Endothelial cell of umbilical vein (primary cell): ENCODE results near the gene ARHGEF40. TPM values are rescaled to one million over a fixed set of nuclear protein-coding genes. Genes with fewer than 3 reads are reported as not detected.

Experiments used
- BruUV-seq: library from RNA; stranded (reverse); fragments of 400-500 nt; replicated peaks from 2 replicates; lab custom pipeline; 2021; lab: Mats Ljungman, UMichigan
- CTCF ChIA-PET: fragments of 300-600, 350-600 bp; sonication (Branson Sonifier 250); formaldehyde crosslinking; loops from one replicate; lab custom pipeline; 2021; ENCODE audit warnings: antibody characterized with exemption, inconsistent platforms; lab: Charles Lee
- POLR2A ChIA-PET: fragments of 300-600, 350-600 bp; sonication (Branson Sonifier 250); formaldehyde crosslinking; loops from one replicate; lab custom pipeline; 2021; ENCODE audit warnings: antibody characterized with exemption, inconsistent platforms; lab: Charles Lee
- DNase-seq: peaks from one replicate; pipeline ENCODE4 v3.0.0-alpha.2; 2011; ENCODE audit warnings: low read depth, low spot score
- FAIRE-seq: peaks from 2 replicates; lab custom pipeline; 2011; peaks lifted over from hg19 to GRCh38; lab: Jason Lieb, UNC
- H2AFZ ChIP-seq: 2 replicates; pipeline ENCODE4 v1.6.0; 2012; ENCODE audit warnings: low read depth, low read length, control low read depth, inconsistent platforms
- H3K27ac ChIP-seq: 2 replicates; pipeline ENCODE4 v1.5.1; 2011; ENCODE audit warnings: low read depth, mild to moderate bottlenecking, control low read depth, low read length, moderate library complexity; ENCODE audit not compliant: insufficient read depth
- H3K27me3 ChIP-seq, 2 experiments: 2 replicates each; pipeline versions ENCODE4 v1.6.0 to v1.6.1; 2011; ENCODE audit warnings: low read length in 2 of 2, mixed read lengths in 1 of 2; ENCODE audit not compliant: control insufficient read depth in 2 of 2, insufficient read depth in 2 of 2
- H3K36me3 ChIP-seq, 2 experiments: 2 replicates in 1 of 2; 3 replicates in 1 of 2; pipeline ENCODE4 v1.5.1; 2011; ENCODE audit warnings: low read length in 2 of 2, mild to moderate bottlenecking in 1 of 2, moderate library complexity in 1 of 2; ENCODE audit not compliant: control insufficient read depth in 2 of 2, insufficient read depth in 2 of 2; ENCODE audit errors: extremely low read depth in 1 of 2
- H3K4me1 ChIP-seq: 3 replicates; pipeline ENCODE4 v1.5.1; 2011; ENCODE audit warnings: mild to moderate bottlenecking, low read length; ENCODE audit not compliant: control insufficient read depth, insufficient read depth; ENCODE audit errors: extremely low read depth
- H3K4me2 ChIP-seq: 2 replicates; pipeline ENCODE4 v1.6.1; 2011; ENCODE audit warnings: low read length, control low read depth, mixed read lengths; ENCODE audit not compliant: insufficient read depth
- H3K4me3 ChIP-seq, 3 experiments: fragments of 200-600 bp in 1 of 3; sonication (generic), shearing (Covaris generic) in 1 of 3; replicated peaks in 1 of 3; 2 replicates each; pipeline ENCODE4 v1.5.1; 2011 to 2016; ENCODE audit warnings: control low read depth in 3 of 3, low read length in 3 of 3, mild to moderate bottlenecking in 2 of 3, inconsistent platforms in 1 of 3, low read depth in 1 of 3, moderate library complexity in 1 of 3; ENCODE audit not compliant: insufficient read depth in 1 of 3
- H3K79me2 ChIP-seq: 2 replicates; pipeline ENCODE4 v1.6.0; 2012; ENCODE audit warnings: low read length, inconsistent platforms; ENCODE audit not compliant: control insufficient read depth, insufficient read depth
- H3K9ac ChIP-seq: replicated peaks from 2 replicates; pipeline ENCODE3; 2011; ENCODE audit warnings: low read length, control low read depth; ENCODE audit not compliant: insufficient read depth; ENCODE audit errors: extremely low read depth
- H3K9me1 ChIP-seq: replicated peaks from 3 replicates; pipeline ENCODE4 v1.6.0; 2011; ENCODE audit warnings: mild to moderate bottlenecking, low read length; ENCODE audit not compliant: control insufficient read depth, insufficient read depth; ENCODE audit errors: extremely low read depth
- H3K9me3 ChIP-seq: replicated peaks from 2 replicates; pipeline ENCODE4 v1.5.1; 2012; ENCODE audit warnings: low read length, inconsistent platforms; ENCODE audit not compliant: control insufficient read depth, insufficient read depth
- H4K20me1 ChIP-seq: replicated peaks from 2 replicates; pipeline ENCODE3; 2011; ENCODE audit warnings: mild to moderate bottlenecking, low read length; ENCODE audit not compliant: control insufficient read depth, insufficient read depth; ENCODE audit errors: extremely low read depth
- EZH2 ChIP-seq: IDR thresholded peaks from 2 replicates; pipeline ENCODE4 v1.6.1; 2012; ENCODE audit warnings: borderline replicate concordance, low read depth, mild to moderate bottlenecking, moderate library complexity, low read length, inconsistent platforms; ENCODE audit not compliant: severe bottlenecking
- FOS ChIP-seq: IDR thresholded peaks from 2 replicates; pipeline ENCODE4 v1.6.1; 2011; ENCODE audit warnings: mild to moderate bottlenecking, low read length, moderate library complexity, borderline replicate concordance; ENCODE audit not compliant: insufficient read depth
- GATA2 ChIP-seq: IDR thresholded peaks from 2 replicates; pipeline ENCODE4 v1.7.0; 2011; ENCODE audit warnings: low read depth, mild to moderate bottlenecking, moderate library complexity, mixed read lengths, low read length; ENCODE audit not compliant: insufficient read length, insufficient read depth
- JUN ChIP-seq: IDR thresholded peaks from 2 replicates; pipeline ENCODE4 v1.6.1; 2011; ENCODE audit warnings: borderline replicate concordance, low read depth; ENCODE audit not compliant: insufficient read length, insufficient read depth
- MYC ChIP-seq: IDR thresholded peaks from one replicate; pipeline ENCODE4 v1.6.1; 2011; ENCODE audit warnings: mild to moderate bottlenecking, low read depth, low read length
- POLR2A ChIP-seq: IDR thresholded peaks from 2 replicates; pipeline ENCODE4 v1.6.1; 2012; ENCODE audit warnings: low read depth, mild to moderate bottlenecking, control low read depth, low read length
- POLR2AphosphoS5 ChIP-seq: IDR thresholded peaks from 2 replicates; pipeline ENCODE4 v1.6.1; 2012; ENCODE audit warnings: low read depth, mild to moderate bottlenecking, control low read depth, low read length, moderate library complexity; ENCODE audit not compliant: insufficient read depth
- dilution Hi-C: fragments of 300-500 bp; cut with MboI; formaldehyde crosslinking; loops from one replicate; pipeline ENCODE4 v1.15.0; 2019; ENCODE audit warnings: low sequenced_read_pairs; ENCODE audit not compliant: extremely low pct_ligation_motif_present
- intact Hi-C: fragments of 100-400 bp; cut with micrococcal nuclease; formaldehyde crosslinking; loops from one replicate; pipeline ENCODE4 v1.10.0; 2022
- polyA plus RNA-seq, 4 experiments: library from polyadenylated mRNA; depleted of rRNA in 3 of 4; stranded (reverse) in 3 of 4; unstranded in 1 of 4; fragments of >200 nt; gene quantifications; 2 replicates each; pipeline versions ENCODE4 v1.2.1 to v1.2.3, GENCODE V29; 2011 to 2012; ENCODE audit warnings: missing spikeins in 1 of 4
- total RNA-seq: library from RNA; stranded (reverse); gene quantifications from 2 replicates; pipeline ENCODE4 v1.2.3, GENCODE V29; 2021
- TF ChIP-seq, protein P1 (sequence below), 2 donors: IDR thresholded peaks; 1 replicate in 1 of 2; 2 replicates in 1 of 2; pipeline ENCODE4 v1.5.1; 2011; ENCODE audit warnings: low read length in 2 of 2, mild to moderate bottlenecking in 2 of 2, moderate library complexity in 2 of 2, control low read depth in 1 of 2, inconsistent platforms in 1 of 2, low read depth in 1 of 2; ENCODE audit not compliant: insufficient read depth in 1 of 2; ENCODE audit errors: extremely low read depth in 1 of 2
- TF ChIP-seq, protein P2 (sequence below): IDR thresholded peaks from 2 replicates; pipeline ENCODE4 v1.6.1; 2011; ENCODE audit not compliant: insufficient read depth, insufficient read length

The ARHGEF40 gene
- total and polyA plus RNA-seq, 2 donors (not counting 3 experiments of a cell fraction or from before 2014, with no cell fraction given): 2.6 to 19.9 TPM

DNA sequence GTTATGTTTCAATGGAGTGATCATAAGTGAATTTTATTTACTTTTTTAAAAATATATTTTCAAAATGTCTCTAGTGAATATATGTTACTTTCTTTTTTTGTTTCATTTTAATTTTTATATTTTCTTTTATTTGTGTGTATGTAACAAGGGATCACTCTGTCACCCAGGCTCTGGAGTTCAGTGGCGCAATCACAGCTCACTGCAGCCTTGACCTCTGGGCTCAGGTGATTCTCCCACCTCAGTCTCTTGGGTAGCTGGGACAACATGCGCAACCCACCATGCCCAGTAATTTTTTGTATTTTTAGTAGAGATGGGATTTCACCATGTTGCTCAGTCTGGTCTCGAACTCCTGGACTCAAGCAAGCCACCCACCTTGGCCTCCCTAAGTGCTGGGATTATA lies 48.8 kb downstream of the ARHGEF40 start:
- dilution Hi-C loops: no loop called here
- FAIRE-seq (no peak), DNase-seq (no peak)
- Histone ChIP-seq H3K4me3 (no peak overlapping the region), H3K9me1 (no peaks in the 10 kb centered on the region), H3K9me3 (no peaks in the 10 kb centered on the region), H3K36me3 (no peaks in the 10 kb centered on the region), H3K27ac (no peak overlapping the region), H3K4me2 (no peak overlapping the region), H4K20me1 (no peaks in the 10 kb centered on the region), H3K27me3 (peaks cover 3 to 17% of the 10 kb centered on the region in 2 experiments), H3K79me2 (no peaks in the 10 kb centered on the region), H3K4me1 (no peaks in the 10 kb centered on the region), H2AFZ (no peak overlapping the region), H3K9ac (no peak overlapping the region)
- intact Hi-C loops: no loop called here
- ChIA-PET POLR2A (no interaction called here), CTCF (interaction anchor here (1.1 to 1.5 kb wide), 2 partner anchors 14 to 104 kb away, joined by 3 to 6 read pairs; no protein-coding TSS in a partner anchor)
- TF ChIP-seq POLR2A (no peak), POLR2AphosphoS5 (no peak), EZH2 (no peak), GATA2 (no peak), MYC (no peak), FOS (no peak), JUN (no peak)
- TF ChIP-seq, protein P1, sequence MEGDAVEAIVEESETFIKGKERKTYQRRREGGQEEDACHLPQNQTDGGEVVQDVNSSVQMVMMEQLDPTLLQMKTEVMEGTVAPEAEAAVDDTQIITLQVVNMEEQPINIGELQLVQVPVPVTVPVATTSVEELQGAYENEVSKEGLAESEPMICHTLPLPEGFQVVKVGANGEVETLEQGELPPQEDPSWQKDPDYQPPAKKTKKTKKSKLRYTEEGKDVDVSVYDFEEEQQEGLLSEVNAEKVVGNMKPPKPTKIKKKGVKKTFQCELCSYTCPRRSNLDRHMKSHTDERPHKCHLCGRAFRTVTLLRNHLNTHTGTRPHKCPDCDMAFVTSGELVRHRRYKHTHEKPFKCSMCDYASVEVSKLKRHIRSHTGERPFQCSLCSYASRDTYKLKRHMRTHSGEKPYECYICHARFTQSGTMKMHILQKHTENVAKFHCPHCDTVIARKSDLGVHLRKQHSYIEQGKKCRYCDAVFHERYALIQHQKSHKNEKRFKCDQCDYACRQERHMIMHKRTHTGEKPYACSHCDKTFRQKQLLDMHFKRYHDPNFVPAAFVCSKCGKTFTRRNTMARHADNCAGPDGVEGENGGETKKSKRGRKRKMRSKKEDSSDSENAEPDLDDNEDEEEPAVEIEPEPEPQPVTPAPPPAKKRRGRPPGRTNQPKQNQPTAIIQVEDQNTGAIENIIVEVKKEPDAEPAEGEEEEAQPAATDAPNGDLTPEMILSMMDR (IDR thresholded peaks at IDR 0.05; ENCODE audit: extremely low read depth in 1 of 2, insufficient read depth in 1 of 2, low read depth in 1 of 2, low read length in 2 of 2): no peak
- TF ChIP-seq, protein P2, sequence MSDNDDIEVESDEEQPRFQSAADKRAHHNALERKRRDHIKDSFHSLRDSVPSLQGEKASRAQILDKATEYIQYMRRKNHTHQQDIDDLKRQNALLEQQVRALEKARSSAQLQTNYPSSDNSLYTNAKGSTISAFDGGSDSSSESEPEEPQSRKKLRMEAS: no peak
- BruUV-seq: no TSS peak
